NCI-H2107 treated with DMSO at 0.1 percent for 48 hours (cell line): ENCODE results near the gene NAPSA.
"Not testable (repeated sequence)": the region's sequence is repeated elsewhere in the genome, so short reads cannot be mapped to it uniquely, and the experiment has no call there.

Experiments
- DNase-seq: peaks from one replicate; lab custom pipeline; 2025; ENCODE audit not compliant: unreplicated experiment; lab: John Stamatoyannopoulos, UW

The NAPSA gene

GRCh38 chr19:50361290-50362029 lies 4.0 kb downstream of the NAPSA start:
- no peak for DNase-seq

- no peak for DNase-seq
These were observed 6.1 kb downstream of the NAPSA start for GRCh38 chr19:50359328-50359818.

GRCh38 chr19:50358483-50359327 lies 6.7 kb downstream of the NAPSA start:
- no peak for DNase-seq

- DNase-seq = peak; percentile 17
These were observed 8.0 kb downstream of the NAPSA start for GRCh38 chr19:50357178-50358100.

- no peak for DNase-seq
These were observed 8.7 kb downstream of the NAPSA start for GRCh38 chr19:50356691-50357177.

- not testable (repeated sequence) for DNase-seq
These were observed 12.0 kb downstream of the NAPSA start for GRCh38 chr19:50353487-50353880.

- DNase-seq = no peak
These were observed 13.2 kb downstream of the NAPSA start for GRCh38 chr19:50352242-50352641.

GRCh38 chr19:50349277-50350057 lies 16.0 kb downstream of the NAPSA start:
- DNase-seq = no peak

- not testable (repeated sequence) for DNase-seq
These were observed 18.3 kb downstream of the NAPSA start for GRCh38 chr19:50347089-50347581.

GRCh38 chr19:50344661-50345318 lies 20.6 kb downstream of the NAPSA start:
- no peak for DNase-seq

- DNase-seq = no peak
These were observed 24.3 kb downstream of the NAPSA start for GRCh38 chr19:50341091-50341564.

- no peak for DNase-seq
These were observed 25.1 kb downstream of the NAPSA start for GRCh38 chr19:50340331-50340730.

GRCh38 chr19:50337031-50337430 lies 28.4 kb downstream of the NAPSA start:
- not testable (repeated sequence) for DNase-seq

GRCh38 chr19:50334741-50335421 lies 30.6 kb downstream of the NAPSA start:
- no peak for DNase-seq

GRCh38 chr19:50333737-50334617 lies 31.5 kb downstream of the NAPSA start:
- no peak for DNase-seq

- peak; percentile 24 for DNase-seq
These were observed 32.2 kb downstream of the NAPSA start for GRCh38 chr19:50333235-50333736.

GRCh38 chr19:50332244-50333038 lies 33.0 kb downstream of the NAPSA start:
- DNase-seq = no peak
